GM19240 (cell line): Measurements from ENCODE around the gene HIGD2A.

Experiments used
- DNase-seq: peaks from one replicate; pipeline ENCODE4 v3.0.0; 2011; ENCODE audit warnings: low spot score; ENCODE audit not compliant: insufficient read length

The HIGD2A gene, protein sequence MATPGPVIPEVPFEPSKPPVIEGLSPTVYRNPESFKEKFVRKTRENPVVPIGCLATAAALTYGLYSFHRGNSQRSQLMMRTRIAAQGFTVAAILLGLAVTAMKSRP

GRCh38 chr5:176388444-176389134 lies at the start of gene HIGD2A, which contains the start of gene NOP16:
Gene HIGD2A (plus strand): TSS chr5:176388751. CDS start chr5:176388820, 69 bp downstream.
Gene NOP16 (minus strand): TSS chr5:176388598. CDS start chr5:176388539, 59 bp downstream.
- DNase-seq, result peak; percentile 97

- DNase-seq, result no peak
These were observed 49.2 kb upstream of the HIGD2A start for GRCh38 chr5:176339304-176339703.

DNA sequence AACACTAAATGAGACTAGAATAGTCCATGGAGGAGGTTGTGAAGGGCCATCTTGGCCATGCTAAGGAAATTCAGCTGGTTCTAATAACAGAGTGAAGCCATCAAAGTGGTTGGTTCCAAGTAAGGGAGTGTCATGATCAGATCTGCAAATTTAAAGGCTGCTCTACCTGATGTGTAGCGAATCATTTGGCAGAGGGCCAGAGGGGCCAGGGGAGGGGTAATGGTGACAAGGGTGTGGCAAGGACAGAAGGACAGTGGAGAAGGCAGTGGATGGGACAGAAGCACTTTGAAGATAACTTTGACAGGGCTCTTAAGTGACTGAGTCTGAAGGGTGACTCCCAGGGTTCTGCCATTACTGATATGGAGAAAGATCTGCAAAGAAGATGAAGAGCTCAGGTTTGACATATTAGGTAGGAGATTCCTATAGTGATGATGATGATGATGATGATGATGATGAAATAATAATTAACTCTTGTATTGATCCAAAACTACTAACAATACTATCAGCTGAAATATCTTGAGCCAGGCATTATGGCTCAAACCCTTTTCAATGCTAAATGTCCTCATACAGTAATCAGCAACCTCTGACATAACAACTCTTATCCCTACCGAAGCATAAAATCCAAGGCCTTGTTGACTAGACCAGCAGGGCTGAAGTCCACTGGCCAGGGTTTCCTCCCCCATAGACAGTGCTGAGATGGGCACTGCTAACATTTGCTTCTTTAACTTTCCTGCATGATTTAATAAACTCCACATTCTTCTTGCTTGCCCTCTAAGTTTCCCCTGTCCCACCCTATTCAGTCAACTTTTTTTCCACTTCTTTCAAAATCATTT lies 47.0 kb upstream of the HIGD2A start:
- no peak for DNase-seq

GRCh38 chr5:176342158-176342483 lies 46.4 kb upstream of the HIGD2A start:
- no peak for DNase-seq

DNA sequence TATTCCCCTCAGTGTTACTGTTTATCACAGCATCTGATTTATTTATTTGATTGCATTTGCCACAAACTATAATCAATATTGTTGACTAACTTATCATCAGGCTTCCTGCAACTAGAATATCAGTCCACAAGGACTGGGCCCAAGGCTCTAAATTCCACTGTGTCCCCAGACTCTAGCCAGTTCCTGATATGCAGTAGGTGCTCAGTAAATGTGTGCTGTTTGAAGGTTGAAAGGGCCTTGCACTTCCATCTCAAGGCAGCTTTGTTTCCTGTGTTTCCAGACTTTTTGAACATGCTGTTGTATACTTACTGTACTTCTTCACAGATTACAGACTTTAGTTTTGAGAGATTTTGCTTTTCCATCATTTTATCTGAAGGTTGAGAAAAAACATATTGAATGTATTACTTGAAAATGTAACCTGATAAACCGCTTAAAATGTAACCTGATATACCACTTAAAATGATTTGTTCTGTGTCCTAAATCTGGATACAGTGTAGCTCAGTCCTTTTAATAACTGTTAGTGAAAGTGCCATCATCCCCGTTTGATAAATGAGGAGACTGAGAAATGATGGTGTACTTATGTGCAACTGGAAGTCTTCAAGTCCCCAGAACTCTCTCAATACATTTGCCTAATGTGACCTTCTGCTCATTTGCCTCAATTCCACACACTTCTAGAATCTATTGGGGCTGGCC lies 45.6 kb upstream of the HIGD2A start:
- DNase-seq, result no peak

DNA sequence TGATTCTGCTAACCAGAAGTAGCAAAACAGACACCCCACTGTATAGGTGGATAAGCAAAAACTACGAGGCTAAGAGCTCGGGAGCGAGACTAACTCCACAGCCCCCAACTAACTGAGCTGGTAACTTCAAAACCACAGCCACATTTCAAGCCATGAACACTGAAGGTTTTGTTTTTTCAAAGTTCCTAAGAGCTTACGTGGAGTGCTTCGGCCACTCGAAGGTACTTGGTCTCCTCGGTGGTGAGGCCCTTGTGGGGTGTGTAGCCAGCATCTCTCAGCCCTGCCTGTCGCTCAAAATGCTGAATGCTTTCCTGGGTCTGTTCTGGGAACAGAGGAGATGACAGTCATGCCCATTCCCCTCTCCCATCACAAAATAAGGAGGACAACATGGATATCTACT lies 38.1 kb upstream of the HIGD2A start:
- no peak for DNase-seq

DNA sequence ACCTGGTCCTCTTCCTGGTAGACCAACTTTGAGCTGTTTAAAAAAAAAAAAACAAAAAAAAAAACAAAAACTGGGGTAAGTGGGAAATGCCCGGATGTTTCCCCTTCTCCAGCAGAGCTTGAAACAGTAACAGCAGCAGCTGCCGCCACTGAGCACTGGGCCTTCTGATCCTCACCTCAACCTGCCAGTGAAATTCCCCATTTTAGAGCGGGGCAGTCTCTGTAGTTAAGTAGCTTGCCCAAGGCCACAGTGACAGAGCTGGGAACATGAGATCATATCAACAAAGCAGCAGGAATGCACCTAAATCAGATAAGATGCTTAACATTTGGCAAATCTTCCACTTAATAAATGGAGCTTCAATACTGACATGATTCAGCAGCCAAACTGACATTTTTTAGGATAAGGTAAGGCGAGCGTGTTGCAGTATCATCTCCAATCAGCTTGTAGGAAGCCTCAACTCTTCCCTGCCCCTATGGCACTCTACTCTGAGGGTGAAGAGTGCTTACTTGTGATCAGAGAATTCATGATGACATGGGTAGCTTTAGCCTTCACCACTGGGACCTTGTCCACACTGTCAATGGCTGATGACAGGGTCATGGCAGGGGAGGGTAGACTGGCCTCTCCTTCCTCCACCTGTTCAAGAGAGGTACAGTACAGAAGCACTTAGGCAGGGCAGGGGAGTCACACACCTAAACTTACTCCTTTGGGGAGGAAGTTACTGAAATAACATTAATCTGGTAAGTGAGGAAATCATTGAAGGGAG lies 36.3 kb upstream of the HIGD2A start:
- no peak for DNase-seq

DNA sequence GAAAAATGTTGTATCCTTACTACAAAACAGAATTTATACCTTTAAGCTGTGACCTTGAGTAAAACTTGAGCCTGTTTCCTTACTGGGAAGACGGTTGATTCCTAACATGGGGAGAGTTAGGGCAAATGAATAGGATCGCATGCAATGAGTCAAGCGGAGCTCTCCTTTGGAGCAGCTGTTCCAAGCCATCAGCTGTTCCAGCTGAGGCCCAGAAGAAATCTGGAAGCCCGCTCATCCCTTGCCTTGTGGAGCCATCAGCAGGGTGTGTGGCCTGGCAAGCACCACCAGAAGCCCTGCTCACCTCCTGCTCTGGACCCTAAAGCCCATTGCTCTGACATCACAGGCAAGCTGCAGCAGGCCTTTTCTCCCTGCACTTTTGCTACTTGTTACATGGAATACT lies 35.0 kb upstream of the HIGD2A start:
- no peak for DNase-seq

GRCh38 chr5:176355400-176356178 lies 33.0 kb upstream of the HIGD2A start:
- DNase-seq, result no peak

- no peak for DNase-seq
These were observed 32.4 kb upstream of the HIGD2A start for GRCh38 chr5:176356179-176356566.

GRCh38 chr5:176359658-176360057 lies 28.9 kb upstream of the HIGD2A start:
- no peak for DNase-seq

DNA sequence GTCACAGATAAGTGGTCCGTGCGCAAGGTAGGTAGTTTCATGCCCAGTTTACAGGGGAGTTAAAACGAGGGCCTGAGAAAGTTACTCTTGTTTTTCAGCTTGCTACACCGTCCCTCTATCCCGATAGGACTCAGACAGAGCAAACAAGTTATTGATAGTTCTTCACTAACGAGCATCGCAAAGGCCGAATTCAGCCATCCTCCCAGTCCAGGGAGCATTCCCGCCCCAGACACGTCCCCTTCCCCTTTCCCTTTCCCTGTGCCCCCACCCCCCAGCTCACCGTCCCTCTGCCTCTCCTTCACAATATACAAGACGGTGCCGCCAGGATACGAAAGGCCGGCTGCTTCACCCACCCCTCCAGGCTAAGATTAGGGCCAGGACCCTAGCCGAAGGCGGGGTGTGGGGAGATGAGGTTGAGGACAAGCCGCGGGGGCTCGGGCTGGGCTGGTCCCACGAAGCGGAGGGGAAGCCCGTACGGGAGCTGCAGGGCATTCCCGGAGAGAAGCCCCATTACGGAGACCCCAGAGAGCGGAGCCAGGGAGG lies 27.6 kb upstream of the HIGD2A start:
- no peak for DNase-seq

GRCh38 chr5:176361437-176362232 lies 26.9 kb upstream of the HIGD2A start, which contains the start of gene KIAA1191:
Gene KIAA1191 (minus strand): TSS chr5:176361764. CDS start chr5:176359508, 2,256 bp downstream.
- peak; percentile 87 for DNase-seq

GRCh38 chr5:176362233-176362490 lies 26.4 kb upstream of the HIGD2A start:
- no peak for DNase-seq

GRCh38 chr5:176364765-176365350 lies 23.7 kb upstream of the HIGD2A start:
- no peak for DNase-seq

- DNase-seq, result no peak
These were observed 23.0 kb upstream of the HIGD2A start, which contains the start of gene ARL10 for GRCh38 chr5:176365351-176366231. Gene ARL10 (plus strand): TSS chr5:176365487. CDS start chr5:176365564, 77 bp downstream.

GRCh38 chr5:176366232-176366894 lies 22.2 kb upstream of the HIGD2A start:
- DNase-seq, result no peak
